ENCODE results near the gene SF3A1.

Gene SF3A1

DNA sequence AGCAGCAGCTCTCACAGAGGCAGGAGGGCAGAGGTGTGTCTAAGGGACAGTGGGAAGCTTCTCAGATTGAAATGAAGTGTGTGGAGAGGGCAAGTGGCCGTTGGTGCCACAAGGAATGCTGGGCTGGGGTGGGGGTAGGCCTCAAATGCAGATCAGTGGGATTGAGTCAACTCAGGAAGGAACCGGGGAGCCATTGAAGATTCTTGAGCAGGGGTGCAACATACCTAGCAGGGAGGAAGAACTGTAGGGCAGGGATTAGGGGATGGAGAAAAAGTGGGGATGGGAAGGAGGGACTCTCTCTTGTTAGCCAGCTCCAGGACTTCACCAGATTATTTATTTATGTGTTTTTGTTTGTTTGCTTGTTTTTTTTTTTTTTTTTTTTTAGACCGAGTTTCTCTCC, 37.2 kb upstream of the SF3A1 start:
- DNase-seq (ENCODE audit: low spot score in 2 of 2): no peak
- Mint-ChIP-seq H3K4me3 (no peak overlapping the region), H3K36me3 (no peaks in the 10 kb centered on the region), H3K9me3 (no peaks in the 10 kb centered on the region), H3K27me3 (peaks cover 10% of the 10 kb centered on the region), H3K4me1 (peaks cover 27% of the 10 kb centered on the region), H3K27ac (no peak overlapping the region)
- no peak for ATAC-seq (ENCODE audit: low read depth)

- ATAC-seq (ENCODE audit: low read depth): no peak
- no peak overlapping the region for H3K27ac Mint-ChIP-seq
- no peaks in the 10 kb centered on the region for H3K36me3 Mint-ChIP-seq
- no peak for DNase-seq (ENCODE audit: low spot score in 2 of 2)
- H3K4me3 Mint-ChIP-seq: no peak overlapping the region
- H3K27me3 Mint-ChIP-seq: peaks cover 6% of the 10 kb centered on the region
- peaks cover 27% of the 10 kb centered on the region for H3K4me1 Mint-ChIP-seq
- no peaks in the 10 kb centered on the region for H3K9me3 Mint-ChIP-seq
These were observed 36.6 kb upstream of the SF3A1 start for GRCh38 chr22:30393322-30393680.

DNA sequence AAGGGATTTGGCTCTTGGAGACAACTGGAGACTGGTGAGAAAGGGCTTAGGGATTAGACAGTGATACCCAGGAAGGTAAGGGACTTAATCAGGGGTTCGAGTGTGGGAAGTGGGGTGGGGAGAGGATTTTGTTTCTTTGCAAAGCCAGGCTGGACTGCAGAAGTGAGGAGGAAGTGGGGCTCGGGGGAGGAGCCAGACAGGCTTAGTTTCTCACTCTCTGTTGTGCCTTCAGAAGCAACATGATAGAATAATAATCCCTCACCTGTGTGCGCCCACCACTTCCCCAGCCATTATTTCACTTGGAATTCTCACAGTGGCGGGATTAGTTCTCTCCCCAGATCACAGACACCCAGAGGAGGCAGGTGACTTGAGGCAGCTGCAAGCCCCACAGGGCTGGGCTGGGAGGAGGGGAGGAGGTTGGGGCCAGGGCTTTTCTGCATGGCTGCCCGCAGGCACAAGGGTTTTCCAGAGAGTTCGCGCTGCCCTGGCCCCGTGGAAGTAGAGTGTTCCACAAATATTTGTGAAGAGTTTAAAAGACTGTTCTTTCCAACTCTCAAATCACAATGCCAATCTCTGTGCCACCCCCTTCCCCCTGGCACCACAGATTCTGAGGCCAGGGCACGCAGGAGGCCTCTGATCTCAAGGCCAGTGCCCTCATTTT, 36.1 kb upstream of the SF3A1 start:
- Mint-ChIP-seq H3K9me3 (no peaks in the 10 kb centered on the region), H3K4me1 (peaks cover 24% of the 10 kb centered on the region), H3K27me3 (peaks cover 6% of the 10 kb centered on the region), H3K4me3 (no peak overlapping the region), H3K36me3 (no peaks in the 10 kb centered on the region), H3K27ac (no peak overlapping the region)
- no peak for DNase-seq (ENCODE audit: low spot score in 2 of 2)
- ATAC-seq (ENCODE audit: low read depth): peak; percentile 18

- Mint-ChIP-seq H3K36me3 (no peaks in the 10 kb centered on the region), H3K4me3 (peak overlapping the region; percentile 27), H3K4me1 (peaks cover 28% of the 10 kb centered on the region), H3K27me3 (peaks cover 6% of the 10 kb centered on the region), H3K9me3 (no peaks in the 10 kb centered on the region), H3K27ac (peak overlapping the region; percentile 81)
- peak; percentile 66 for ATAC-seq (ENCODE audit: low read depth)
- peak; percentile 78 to 84 for DNase-seq (ENCODE audit: low spot score in 2 of 2)
These were observed 34.4 kb upstream of the SF3A1 start for GRCh38 chr22:30390974-30391691.

DNA sequence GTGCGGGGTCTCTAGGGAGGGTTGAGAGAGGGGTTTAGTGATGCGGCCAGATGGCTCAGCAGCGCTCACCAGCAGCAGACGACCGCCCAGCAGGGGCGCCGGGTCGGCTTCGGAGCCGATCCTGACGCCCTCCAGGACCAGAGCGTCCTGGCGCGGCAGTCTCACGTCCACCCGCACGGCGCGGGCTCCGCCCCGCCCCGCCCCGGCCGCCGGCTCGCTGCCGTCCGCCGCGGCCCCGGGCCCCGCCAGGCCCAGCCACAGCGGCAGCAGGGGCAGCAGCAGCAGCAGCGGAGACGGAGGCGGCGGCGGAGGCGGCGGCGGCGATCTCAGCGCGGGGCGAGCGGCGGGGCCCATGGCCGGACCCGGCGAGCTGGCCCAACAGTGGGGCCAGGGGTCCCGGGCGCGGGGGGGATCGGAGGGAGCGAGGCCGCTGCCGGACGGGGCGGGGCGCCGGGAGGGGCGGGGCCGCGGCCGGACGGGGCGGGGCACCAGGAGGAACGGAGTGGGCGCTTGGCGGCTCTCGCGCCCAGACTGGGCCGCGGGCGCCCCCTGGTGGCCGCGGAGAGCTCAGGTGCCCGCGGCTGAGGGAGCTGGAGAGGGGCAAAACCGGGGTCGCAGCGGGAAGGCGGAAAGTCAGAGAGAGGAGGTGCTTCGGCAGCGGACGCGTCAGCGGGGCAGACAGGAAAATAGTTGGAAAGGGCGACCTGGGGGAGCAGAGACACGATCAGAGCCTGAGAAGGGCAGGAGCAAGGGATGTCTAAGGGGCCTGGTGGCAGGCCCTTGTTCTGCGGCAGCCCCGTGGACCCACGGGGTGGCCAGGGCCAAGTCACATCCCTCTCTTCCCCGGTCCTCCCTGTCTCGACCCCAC, 30.5 kb upstream of the SF3A1 start, which contains the start of gene RNF215:
Gene RNF215 (minus strand): TSS at position 452 of the 868 bp plus-strand sequence. CDS start 98 bp downstream, at position 354.
- peaks cover 21% of the 10 kb centered on the region for H3K4me1 Mint-ChIP-seq
- peaks cover 2% of the 10 kb centered on the region for H3K27me3 Mint-ChIP-seq
- peak within 1 kb of the TSS; percentile 87 for H3K27ac Mint-ChIP-seq
- DNase-seq (ENCODE audit: low spot score in 2 of 2) (peak; percentile 87 to 88), ATAC-seq (ENCODE audit: low read depth) (peak; percentile 84)
- peak within 1 kb of the TSS; percentile 89 for H3K4me3 Mint-ChIP-seq
- no peaks in the 10 kb centered on the region for H3K36me3 Mint-ChIP-seq
- H3K9me3 Mint-ChIP-seq: no peaks in the 10 kb centered on the region

- H3K27me3 Mint-ChIP-seq: peaks cover 2% of the 10 kb centered on the region
- H3K9me3 Mint-ChIP-seq: no peaks in the 10 kb centered on the region
- peak overlapping the region; percentile 89 for H3K4me3 Mint-ChIP-seq
- DNase-seq (ENCODE audit: low spot score in 2 of 2) (no peak), ATAC-seq (ENCODE audit: low read depth) (no peak)
- H3K4me1 Mint-ChIP-seq: peaks cover 19% of the 10 kb centered on the region
- no peak overlapping the region for H3K27ac Mint-ChIP-seq
- no peaks in the 10 kb centered on the region for H3K36me3 Mint-ChIP-seq
These were observed 29.9 kb upstream of the SF3A1 start for GRCh38 chr22:30386608-30386959.

GRCh38 chr22:30385942-30386341, 29.2 kb upstream of the SF3A1 start:
- Mint-ChIP-seq H3K9me3 (no peaks in the 10 kb centered on the region), H3K4me1 (peaks cover 14% of the 10 kb centered on the region), H3K36me3 (peaks cover under 1% of the 10 kb centered on the region), H3K27me3 (peaks cover 2% of the 10 kb centered on the region), H3K4me3 (peak overlapping the region; percentile 89), H3K27ac (no peak overlapping the region)
- DNase-seq (ENCODE audit: low spot score in 2 of 2): no peak
- ATAC-seq (ENCODE audit: low read depth): no peak

DNA sequence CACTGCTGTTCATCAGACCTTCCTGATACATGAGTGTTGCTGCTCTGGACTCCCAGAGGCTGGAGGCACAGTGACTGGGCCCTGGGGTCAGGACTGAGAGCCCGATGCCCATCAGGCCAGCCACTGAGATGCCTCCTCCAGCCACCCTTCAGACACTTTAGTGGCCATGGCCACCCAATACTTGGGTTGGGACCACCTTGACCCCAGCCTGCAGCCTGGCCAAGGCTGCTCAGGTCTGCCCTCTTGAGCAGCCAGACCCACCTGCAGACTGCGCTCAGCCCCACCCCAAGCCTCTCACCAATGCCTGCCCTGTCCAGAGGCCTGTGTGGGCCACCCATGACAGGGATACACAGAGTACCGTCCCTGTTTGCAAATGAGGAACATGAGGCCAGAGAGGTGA, 26.4 kb upstream of the SF3A1 start:
- ATAC-seq (ENCODE audit: low read depth) (no peak), DNase-seq (ENCODE audit: low spot score in 2 of 2) (no peak)
- Mint-ChIP-seq H3K4me3 (no peak overlapping the region), H3K27me3 (peaks cover 2% of the 10 kb centered on the region), H3K27ac (no peak overlapping the region), H3K4me1 (peaks cover 16% of the 10 kb centered on the region), H3K9me3 (no peaks in the 10 kb centered on the region), H3K36me3 (peaks cover 3% of the 10 kb centered on the region)

DNA sequence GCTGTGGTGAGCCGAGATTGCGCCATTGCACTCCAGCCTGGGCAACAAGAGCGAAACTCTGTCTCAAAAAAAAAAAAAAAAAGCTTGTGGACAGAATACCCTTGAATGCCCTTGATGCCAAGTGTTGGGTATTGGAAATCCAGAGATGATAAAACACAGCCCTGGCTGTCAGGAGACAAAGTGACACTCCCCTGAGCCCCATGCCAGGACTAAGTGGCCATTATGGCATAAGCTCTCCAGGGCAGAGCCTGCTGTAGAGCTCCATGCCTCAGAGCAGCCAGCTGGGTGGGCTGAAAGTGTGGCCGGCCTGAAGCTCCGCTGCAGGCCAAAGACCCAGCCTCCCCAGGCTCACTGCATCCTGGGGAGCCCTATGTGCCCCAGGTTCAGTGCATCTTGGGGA, 25.6 kb upstream of the SF3A1 start:
- Mint-ChIP-seq H3K9me3 (no peaks in the 10 kb centered on the region), H3K36me3 (peaks cover 3% of the 10 kb centered on the region), H3K4me3 (no peak overlapping the region), H3K27ac (no peak overlapping the region), H3K4me1 (peaks cover 12% of the 10 kb centered on the region), H3K27me3 (peaks cover under 1% of the 10 kb centered on the region)
- DNase-seq (ENCODE audit: low spot score in 2 of 2) (no peak), ATAC-seq (ENCODE audit: low read depth) (no peak)

DNA sequence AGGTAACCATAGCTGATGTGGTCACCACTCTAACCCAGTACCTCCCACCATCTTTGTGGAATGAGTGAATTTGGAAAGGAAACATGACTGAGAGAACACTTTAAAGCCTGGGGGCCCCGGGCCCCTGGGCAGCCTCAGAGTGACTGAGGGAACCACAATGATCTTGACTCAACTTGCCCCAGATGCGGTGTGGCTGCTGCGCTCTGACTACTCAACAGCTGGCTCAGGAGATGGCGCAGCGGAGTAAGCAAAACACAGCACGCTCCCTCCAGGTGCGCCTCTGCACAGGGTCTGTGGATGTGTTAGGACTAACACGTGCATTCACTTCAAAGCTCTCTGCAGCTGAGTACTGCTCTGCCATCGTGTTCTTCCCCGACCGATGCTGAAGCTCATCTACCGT, 24.6 kb upstream of the SF3A1 start:
- H3K4me3 Mint-ChIP-seq: no peak overlapping the region
- H3K27me3 Mint-ChIP-seq: no peaks in the 10 kb centered on the region
- ATAC-seq (ENCODE audit: low read depth) (no peak), DNase-seq (ENCODE audit: low spot score in 2 of 2) (no peak)
- H3K36me3 Mint-ChIP-seq: peaks cover 3% of the 10 kb centered on the region
- H3K27ac Mint-ChIP-seq: no peak overlapping the region
- H3K9me3 Mint-ChIP-seq: no peaks in the 10 kb centered on the region
- peaks cover 7% of the 10 kb centered on the region for H3K4me1 Mint-ChIP-seq

DNA sequence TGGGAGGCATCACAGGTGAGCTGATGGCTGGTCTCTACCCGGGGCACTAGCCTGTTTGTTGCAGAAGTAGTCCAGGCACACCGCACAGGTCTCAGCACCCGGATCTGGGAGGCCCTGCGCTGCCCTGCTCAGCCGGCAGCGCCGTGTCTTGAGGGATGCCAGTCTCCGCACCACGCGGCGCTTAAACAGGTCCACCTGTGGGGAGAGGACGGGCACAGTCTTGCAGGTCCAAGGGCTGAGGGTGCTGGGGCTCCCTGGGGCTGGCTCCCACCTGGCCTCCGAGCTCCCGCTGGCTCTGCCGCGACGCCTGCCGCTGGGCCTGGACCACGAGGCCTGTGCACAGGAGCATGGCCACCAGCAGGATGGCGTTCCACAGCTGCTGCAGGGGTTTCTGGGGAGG, 23.3 kb upstream of the SF3A1 start:
- Mint-ChIP-seq H3K27ac (no peak overlapping the region), H3K36me3 (peaks cover 3% of the 10 kb centered on the region), H3K9me3 (no peaks in the 10 kb centered on the region), H3K4me1 (peaks cover 5% of the 10 kb centered on the region), H3K4me3 (no peak overlapping the region), H3K27me3 (no peaks in the 10 kb centered on the region)
- DNase-seq (ENCODE audit: low spot score in 2 of 2) (no peak), ATAC-seq (ENCODE audit: low read depth) (no peak)

GRCh38 chr22:30375312-30375849, 18.7 kb upstream of the SF3A1 start:
- Mint-ChIP-seq H3K27ac (no peak overlapping the region), H3K36me3 (no peaks in the 10 kb centered on the region), H3K4me3 (no peak overlapping the region), H3K9me3 (no peaks in the 10 kb centered on the region), H3K4me1 (peaks cover 2% of the 10 kb centered on the region), H3K27me3 (no peaks in the 10 kb centered on the region)
- DNase-seq (ENCODE audit: low spot score in 2 of 2) (no peak), ATAC-seq (ENCODE audit: low read depth) (no peak)

DNA sequence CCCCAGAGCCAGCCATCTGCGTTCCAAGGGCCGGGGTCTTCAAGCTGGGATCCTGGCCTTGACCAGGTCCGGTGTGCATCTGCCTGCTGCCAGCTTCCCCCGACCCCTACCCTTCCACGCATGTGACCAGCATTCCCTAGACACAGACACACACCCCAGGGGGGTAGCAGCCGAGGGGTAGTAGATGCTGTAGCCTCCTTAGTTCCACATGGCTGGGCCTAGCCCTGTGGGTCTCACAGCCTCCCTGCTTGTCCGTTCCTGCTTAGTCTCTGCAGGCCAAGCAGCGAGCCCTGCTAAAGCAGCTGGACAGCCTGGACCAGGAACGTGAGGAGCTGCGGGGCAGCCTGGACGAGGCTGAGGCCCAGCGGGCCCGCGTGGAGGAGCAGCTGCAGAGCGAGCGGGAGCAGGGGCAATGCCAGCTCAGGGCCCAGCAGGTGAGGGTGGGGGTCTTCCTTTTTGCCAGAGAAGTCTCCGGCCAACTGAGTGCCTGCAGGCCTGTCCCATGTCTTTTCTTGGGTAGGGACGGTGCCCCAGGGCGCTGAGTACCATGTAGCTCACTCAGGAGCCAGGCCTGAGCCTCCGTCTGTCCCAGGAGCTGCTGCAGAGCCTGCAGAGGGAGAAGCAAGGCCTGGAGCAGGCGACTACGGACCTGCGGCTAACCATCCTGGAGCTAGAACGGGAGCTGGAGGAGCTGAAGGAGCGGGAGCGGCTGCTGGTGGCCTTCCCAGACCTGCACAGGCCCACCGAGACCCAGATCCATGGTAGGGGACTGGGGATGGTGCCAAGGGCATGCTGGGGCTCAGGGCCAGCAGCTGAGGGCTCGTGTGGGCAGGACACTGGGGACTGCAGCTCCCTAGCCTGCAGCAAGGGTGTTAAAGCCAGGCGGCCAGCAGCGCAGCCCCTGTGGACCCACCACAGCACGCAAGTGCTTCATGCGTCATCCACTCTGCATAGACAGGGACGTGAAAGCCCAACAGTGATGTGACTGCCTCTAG, 16.9 kb upstream of the SF3A1 start:
- no peaks in the 10 kb centered on the region for H3K27me3 Mint-ChIP-seq
- DNase-seq (ENCODE audit: low spot score in 2 of 2) (no peak), ATAC-seq (ENCODE audit: low read depth) (no peak)
- no peak overlapping the region for H3K4me3 Mint-ChIP-seq
- H3K27ac Mint-ChIP-seq: no peak overlapping the region
- no peaks in the 10 kb centered on the region for H3K4me1 Mint-ChIP-seq
- H3K36me3 Mint-ChIP-seq: no peaks in the 10 kb centered on the region
- H3K9me3 Mint-ChIP-seq: no peaks in the 10 kb centered on the region
